Lower lobe of right lung (tissue), 2 donors: ENCODE data around the gene TNF. TPM values are rescaled to one million over a fixed set of nuclear protein-coding genes. Genes with fewer than 3 reads are reported as not detected.
A peak's percentile ranks its signal among the peaks of the same experiment; 100 is the strongest.
"Not testable (repeated sequence)": the region's sequence is repeated elsewhere in the genome, so short reads cannot be mapped to it uniquely, and the experiment has no call there.

Experiments used
- ATAC-seq, 2 donors: fragments of 200-7000 bp; cut with Tn5 transposase; one replicate each; pipeline ENCODE4 v1.9.1; 2020 to 2022; ENCODE audit warnings: mild to moderate bottlenecking in 2 of 2, moderate library complexity in 2 of 2
- DNase-seq: peaks from one replicate; pipeline ENCODE4 v3.0.0-alpha.2; 2020
- H3K27ac ChIP-seq: fragments of 200-600 bp; one replicate; pipeline ENCODE4 v1.8.0; 2022
- H3K27me3 ChIP-seq: fragments of 200-600 bp; one replicate; pipeline ENCODE4 v1.8.0; 2022; ENCODE audit warnings: low read depth
- H3K36me3 ChIP-seq: fragments of 200-600 bp; one replicate; pipeline ENCODE4 v1.8.0; 2022; ENCODE audit warnings: mild to moderate bottlenecking
- H3K4me1 ChIP-seq: fragments of 200-600 bp; one replicate; pipeline ENCODE4 v1.8.0; 2022
- H3K4me3 ChIP-seq: fragments of 200-600 bp; one replicate; pipeline ENCODE4 v1.8.0; 2022; ENCODE audit warnings: mild to moderate bottlenecking
- H3K9me3 ChIP-seq: fragments of 200-600 bp; one replicate; pipeline ENCODE4 v1.8.0; 2022
- intact Hi-C: fragments of 100-400 bp; cut with DNase I; formaldehyde crosslinking; loops from one replicate; pipeline ENCODE4 v1.11.0; 2022
- total RNA-seq: library from RNA; stranded (reverse); fragmentation: NEBNext Ultra II Directional; extraction: Animal tissue kit (Norgen Biotek cat#: 25700); gene quantifications from one replicate; pipeline ENCODE4 v1.2.1, GENCODE V29; 2021
- TF ChIP-seq, protein P1 (sequence below): fragments of 200-600 bp; IDR thresholded peaks from one replicate; pipeline ENCODE4 v1.8.0; 2022; ENCODE audit warnings: antibody characterized with exemption, mild to moderate bottlenecking
- donor health status: DM: no; HTN: yes; CAD: no; lungs with severe emphysema.

Gene TNF
- total RNA-seq, 1 donor from 2014 or later, result 4.5 TPM

DNA sequence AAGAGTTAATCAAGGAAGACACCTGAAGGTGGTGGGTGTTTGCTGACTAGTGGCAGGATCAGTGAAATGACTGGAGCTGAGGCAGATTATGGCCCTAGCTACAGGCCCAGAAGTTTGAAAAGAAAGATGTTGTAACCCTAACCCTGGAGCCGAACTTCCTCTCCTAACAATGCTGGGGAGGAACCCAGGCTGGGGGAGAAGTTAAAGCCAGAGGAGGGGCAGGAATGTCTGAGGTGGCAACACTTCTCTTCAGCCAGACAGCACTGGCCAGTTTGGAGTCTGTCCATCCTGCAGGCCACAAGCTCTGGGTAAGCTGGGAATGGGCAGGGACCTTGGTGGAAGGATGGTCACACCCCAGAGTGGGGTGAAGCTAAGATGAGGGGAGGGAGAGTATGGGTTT, 10.6 kb downstream of the TNF start, which contains the start of gene LST1:
TSS of gene LST1 (plus strand) at position 270 of the 400 bp plus-strand sequence. CDS start 1,023 bp downstream, outside the sequence.
- Histone ChIP-seq H3K4me1 (peaks cover 40% of the 10 kb centered on the region), H3K4me3 (peak within 1 kb of the TSS; percentile 44), H3K36me3 (no peaks in the 10 kb centered on the region), H3K9me3 (no peaks in the 10 kb centered on the region), H3K27me3 (no peaks in the 10 kb centered on the region), H3K27ac (peak within 1 kb of the TSS; percentile 64)
- TF ChIP-seq, protein P1, sequence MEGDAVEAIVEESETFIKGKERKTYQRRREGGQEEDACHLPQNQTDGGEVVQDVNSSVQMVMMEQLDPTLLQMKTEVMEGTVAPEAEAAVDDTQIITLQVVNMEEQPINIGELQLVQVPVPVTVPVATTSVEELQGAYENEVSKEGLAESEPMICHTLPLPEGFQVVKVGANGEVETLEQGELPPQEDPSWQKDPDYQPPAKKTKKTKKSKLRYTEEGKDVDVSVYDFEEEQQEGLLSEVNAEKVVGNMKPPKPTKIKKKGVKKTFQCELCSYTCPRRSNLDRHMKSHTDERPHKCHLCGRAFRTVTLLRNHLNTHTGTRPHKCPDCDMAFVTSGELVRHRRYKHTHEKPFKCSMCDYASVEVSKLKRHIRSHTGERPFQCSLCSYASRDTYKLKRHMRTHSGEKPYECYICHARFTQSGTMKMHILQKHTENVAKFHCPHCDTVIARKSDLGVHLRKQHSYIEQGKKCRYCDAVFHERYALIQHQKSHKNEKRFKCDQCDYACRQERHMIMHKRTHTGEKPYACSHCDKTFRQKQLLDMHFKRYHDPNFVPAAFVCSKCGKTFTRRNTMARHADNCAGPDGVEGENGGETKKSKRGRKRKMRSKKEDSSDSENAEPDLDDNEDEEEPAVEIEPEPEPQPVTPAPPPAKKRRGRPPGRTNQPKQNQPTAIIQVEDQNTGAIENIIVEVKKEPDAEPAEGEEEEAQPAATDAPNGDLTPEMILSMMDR, result no peak
- ATAC-seq (peak; percentile 50 to 66), DNase-seq (no peak)
- intact Hi-C loops, result no loop called here

DNA sequence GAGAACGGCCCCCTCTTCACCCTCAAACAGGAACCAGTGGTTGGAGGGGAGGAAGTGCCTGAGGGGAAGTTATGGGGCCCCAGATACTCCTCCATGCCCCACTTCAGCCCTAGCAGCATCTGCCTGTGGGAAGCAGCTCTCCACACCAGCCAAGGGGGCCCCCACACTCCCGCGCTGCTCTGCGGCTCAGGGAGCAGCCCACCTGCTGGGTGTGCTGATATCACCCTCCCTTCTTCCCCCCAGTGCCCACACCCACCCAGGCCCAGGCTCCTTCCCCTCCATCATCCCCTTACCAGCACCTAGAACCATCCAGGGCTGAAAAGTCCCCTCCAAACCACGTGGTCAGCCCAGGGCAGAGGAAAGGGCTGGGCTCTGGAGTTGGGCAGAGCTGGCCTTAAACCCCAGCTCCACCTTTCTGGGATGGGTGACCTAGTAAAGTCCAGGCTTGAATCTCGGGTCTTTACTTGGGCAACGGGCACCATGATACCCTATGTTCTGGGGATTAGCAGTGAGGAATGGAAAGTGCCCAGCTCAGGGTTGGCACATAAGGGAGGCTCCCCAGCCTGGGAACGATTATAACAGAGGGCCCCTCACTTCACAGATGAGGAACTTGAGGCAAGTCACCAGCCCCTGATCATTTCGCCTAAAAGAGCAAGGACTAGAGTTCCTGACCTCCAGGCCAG, 11.4 kb downstream of the TNF start:
- H3K27me3 ChIP-seq, result no peaks in the 10 kb centered on the region
- no peaks in the 10 kb centered on the region for H3K36me3 ChIP-seq
- peak overlapping the region; percentile 44 for H3K4me3 ChIP-seq
- peaks cover 37% of the 10 kb centered on the region for H3K4me1 ChIP-seq
- peak overlapping the region; percentile 64 for H3K27ac ChIP-seq
- TF ChIP-seq, protein P1, result no peak
- intact Hi-C loops, result no loop called here
- no peaks in the 10 kb centered on the region for H3K9me3 ChIP-seq
- ATAC-seq (peak; percentile 77 to 82), DNase-seq (no peak)

DNA sequence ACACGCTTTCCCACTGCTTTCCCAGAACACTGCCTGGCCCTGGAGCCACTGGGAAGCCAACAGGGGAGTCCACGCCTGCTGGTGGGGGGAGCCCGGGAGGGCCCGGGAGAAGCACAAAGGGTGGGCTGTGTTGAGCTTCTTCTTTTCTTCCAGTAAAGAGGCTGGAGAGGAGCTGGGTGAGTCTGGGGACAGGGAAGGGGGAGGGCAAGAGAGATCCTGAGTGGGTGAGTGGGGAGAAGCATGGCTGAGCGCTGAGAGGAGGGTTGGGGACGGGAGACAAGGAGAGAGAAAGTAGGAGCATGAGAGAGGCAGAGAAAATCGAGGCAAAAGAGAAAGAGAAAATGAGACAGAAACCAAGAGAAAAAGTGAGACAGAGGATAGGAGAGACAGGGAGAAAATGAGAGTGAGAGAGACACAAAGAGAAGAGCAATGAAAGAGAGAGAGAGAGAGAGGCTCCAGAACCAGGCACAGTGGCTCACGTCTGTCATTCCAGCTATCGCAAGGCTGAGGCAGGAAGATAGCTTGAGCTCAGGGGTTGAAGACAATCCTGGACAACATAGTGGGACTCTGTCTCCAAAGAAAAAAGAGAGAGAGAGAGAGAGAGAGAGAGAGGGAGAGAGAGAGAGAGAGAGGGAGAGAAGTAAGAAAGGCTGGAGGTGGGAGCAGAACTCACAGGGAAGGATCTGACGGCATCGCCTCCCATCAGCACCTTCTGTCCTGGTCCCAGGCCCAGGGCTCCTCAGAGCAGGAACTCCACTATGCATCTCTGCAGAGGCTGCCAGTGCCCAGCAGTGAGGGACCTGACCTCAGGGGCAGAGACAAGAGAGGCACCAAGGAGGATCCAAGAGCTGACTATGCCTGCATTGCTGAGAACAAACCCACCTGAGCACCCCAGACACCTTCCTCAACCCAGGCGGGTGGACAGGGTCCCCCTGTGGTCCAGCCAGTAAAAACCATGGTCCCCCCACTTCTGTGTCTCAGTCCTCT, 12.7 kb downstream of the TNF start:
- TF ChIP-seq, protein P1, result no peak
- DNase-seq, result no peak
- intact Hi-C loops, result no loop called here

DNA sequence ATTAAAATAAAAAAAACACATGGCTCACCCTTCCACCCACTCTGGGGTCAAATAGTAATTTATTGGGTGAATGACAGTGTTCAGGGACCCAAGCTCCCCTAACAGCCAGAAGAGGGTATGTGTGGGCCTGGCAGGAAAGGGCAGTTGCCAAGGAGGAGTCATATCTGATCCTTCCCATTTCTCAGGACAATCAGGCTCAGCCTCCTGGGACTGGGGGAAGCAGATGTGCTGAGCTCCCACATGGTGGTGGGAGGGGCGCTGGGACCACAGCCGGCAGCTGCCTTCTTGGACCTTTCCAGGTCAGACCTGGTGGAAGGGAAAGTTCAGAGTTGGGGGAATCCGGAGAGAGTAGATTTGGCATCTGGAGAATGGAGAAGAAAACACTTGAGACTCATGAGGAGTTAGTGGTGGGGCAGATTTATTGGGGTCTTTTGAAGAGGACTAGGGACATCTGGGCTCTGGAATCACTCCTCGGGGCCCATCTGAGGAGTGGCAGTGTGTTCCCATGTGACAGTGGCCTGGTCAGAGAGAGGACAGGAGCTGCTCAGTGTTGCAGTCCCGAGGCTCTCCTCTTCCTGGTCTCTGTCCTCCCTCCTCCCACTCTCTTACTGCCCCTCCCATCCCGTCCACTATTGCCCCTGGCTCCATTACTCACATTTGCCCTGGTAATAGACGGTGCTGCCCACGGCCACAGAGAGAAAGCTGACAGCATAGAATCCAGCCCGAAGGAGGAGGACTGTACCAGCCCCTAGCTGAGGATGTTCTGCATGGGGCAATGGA, 13.7 kb downstream of the TNF start:
- TF ChIP-seq, protein P1, result no peak
- Histone ChIP-seq H3K4me3 (no peak overlapping the region), H3K27me3 (no peaks in the 10 kb centered on the region), H3K4me1 (peaks cover 22% of the 10 kb centered on the region), H3K27ac (no peak overlapping the region), H3K36me3 (no peaks in the 10 kb centered on the region), H3K9me3 (no peaks in the 10 kb centered on the region)
- intact Hi-C loops, result no loop called here
- no peak for DNase-seq
- ATAC-seq, result no peak

More for the DNA sequence above, 12.7 kb downstream of the TNF start:
- Histone ChIP-seq H3K27me3 (no peaks in the 10 kb centered on the region), H3K4me3 (peak overlapping the region; percentile 44), H3K9me3 (no peaks in the 10 kb centered on the region), H3K36me3 (no peaks in the 10 kb centered on the region), H3K4me1 (peaks cover 23% of the 10 kb centered on the region), H3K27ac (peak overlapping the region; percentile 64)
- no peak for ATAC-seq

DNA sequence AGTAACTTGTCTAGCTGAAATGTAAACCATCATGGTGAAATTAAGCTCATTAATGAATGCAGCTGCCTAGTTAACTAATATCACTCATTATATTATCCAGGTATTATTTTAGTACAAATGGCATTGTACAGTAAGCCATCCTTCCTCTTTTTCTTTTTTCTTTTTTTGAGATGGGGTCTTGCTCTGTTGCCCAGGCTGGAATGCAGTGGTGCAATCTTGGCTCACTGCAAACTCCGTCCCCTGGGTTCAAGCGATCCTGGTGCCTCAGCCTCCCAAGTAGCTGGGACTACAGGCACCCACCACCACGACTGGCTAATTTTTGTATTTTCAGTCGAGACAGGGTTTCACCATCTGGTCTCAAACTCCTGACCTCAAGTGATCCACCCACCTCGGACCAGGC, 15.3 kb downstream of the TNF start:
- not testable (repeated sequence) for H3K4me1 ChIP-seq, H3K9me3 ChIP-seq, H3K27ac ChIP-seq, H3K36me3 ChIP-seq, DNase-seq, H3K4me3 ChIP-seq, ATAC-seq, H3K27me3 ChIP-seq
- intact Hi-C loops, result loop anchor here (10.0 kb wide), 1 partner anchor 46 kb away; the partner anchor contains the start of genes ATP6V1G2, DDX39B and NFKBIL1
